H9 (cell line): ENCODE measurements around the gene FAM13A. TPM values are rescaled to one million over a fixed set of nuclear protein-coding genes. Genes with fewer than 3 reads are reported as not detected.

Source experiments
- DNase-seq: peaks from one replicate; pipeline ENCODE4 v3.0.0-alpha.2; 2017
- H2AFZ ChIP-seq: one replicate; pipeline ENCODE4 v1.6.1; 2013; ENCODE audit warnings: mild to moderate bottlenecking, low read length, control low read depth, moderate library complexity
- H2AK5ac ChIP-seq: 2 replicates; pipeline ENCODE4 v1.6.1; 2013; ENCODE audit warnings: low read length, control low read depth, mixed read lengths; ENCODE audit not compliant: insufficient read length
- H2BK120ac ChIP-seq: one replicate; pipeline ENCODE4 v1.6.1; 2013; ENCODE audit warnings: low read depth, mild to moderate bottlenecking, low read length, control low read depth, inconsistent platforms; ENCODE audit not compliant: poor library complexity, severe bottlenecking
- H2BK12ac ChIP-seq: 2 replicates; pipeline ENCODE4 v1.6.1; 2013; ENCODE audit warnings: low read length, control low read depth, mixed read lengths, low read depth; ENCODE audit not compliant: insufficient read length
- H2BK15ac ChIP-seq: 2 replicates; pipeline ENCODE4 v1.6.1; 2013; ENCODE audit warnings: low read depth, low read length, control low read depth
- H2BK20ac ChIP-seq: one replicate; pipeline ENCODE4 v1.6.1; 2013; ENCODE audit warnings: low read depth, mild to moderate bottlenecking, low read length, control low read depth, inconsistent platforms; ENCODE audit not compliant: poor library complexity, severe bottlenecking
- H2BK5ac ChIP-seq: 2 replicates; pipeline ENCODE4 v1.6.1; 2013; ENCODE audit warnings: low read length, control low read depth, mixed read lengths; ENCODE audit not compliant: insufficient read length
- H3K14ac ChIP-seq: 2 replicates; pipeline ENCODE4 v1.6.1; 2013; ENCODE audit warnings: low read length, control low read depth; ENCODE audit not compliant: insufficient read depth
- H3K18ac ChIP-seq: 2 replicates; pipeline ENCODE4 v1.6.1; 2013; ENCODE audit warnings: low read depth, mild to moderate bottlenecking, mixed read lengths, low read length, control low read depth; ENCODE audit not compliant: insufficient read length
- H3K23ac ChIP-seq: 2 replicates; pipeline ENCODE4 v1.6.1; 2013; ENCODE audit warnings: low read length, control low read depth, mixed read lengths, low read depth; ENCODE audit not compliant: insufficient read length
- H3K23me2 ChIP-seq: 2 replicates; pipeline ENCODE4 v1.6.1; 2013; ENCODE audit warnings: low read depth, mild to moderate bottlenecking, mixed read lengths, low read length, control low read depth; ENCODE audit not compliant: insufficient read length, poor library complexity, severe bottlenecking
- H3K27ac ChIP-seq: 2 replicates; pipeline ENCODE4 v1.5.1; 2013; ENCODE audit warnings: low read length, control low read depth, mixed read lengths, low read depth; ENCODE audit not compliant: insufficient read length
- H3K27me3 ChIP-seq: 2 replicates; pipeline ENCODE4 v1.6.1; 2013; ENCODE audit warnings: low read length, control low read depth, inconsistent platforms; ENCODE audit not compliant: insufficient read depth
- H3K4ac ChIP-seq: 2 replicates; pipeline ENCODE4 v1.6.1; 2013; ENCODE audit warnings: low read depth, mild to moderate bottlenecking, control low read depth, inconsistent platforms, low read length, moderate library complexity
- H3K4me1 ChIP-seq: 2 replicates; pipeline ENCODE4 v1.6.1; 2013; ENCODE audit warnings: low read length, control low read depth, inconsistent platforms; ENCODE audit not compliant: insufficient read depth
- H3K4me2 ChIP-seq: 2 replicates; pipeline ENCODE4 v1.6.1; 2013; ENCODE audit warnings: low read length, control low read depth, mixed read lengths; ENCODE audit not compliant: insufficient read length, insufficient read depth
- H3K56ac ChIP-seq: 2 replicates; pipeline ENCODE4 v1.6.1; 2013; ENCODE audit warnings: low read depth, mild to moderate bottlenecking, mixed read lengths, low read length, control low read depth; ENCODE audit not compliant: insufficient read length
- H3K79me1 ChIP-seq: 2 replicates; pipeline ENCODE4 v1.6.1; 2013; ENCODE audit warnings: low read depth, mild to moderate bottlenecking, moderate library complexity, low read length, control low read depth, inconsistent platforms; ENCODE audit not compliant: insufficient read depth, poor library complexity, severe bottlenecking
- H3K79me2 ChIP-seq: 2 replicates; pipeline ENCODE4 v1.6.1; 2013; ENCODE audit warnings: low read length, control low read depth, inconsistent platforms; ENCODE audit not compliant: insufficient read depth
- H3K9ac ChIP-seq: 2 replicates; pipeline ENCODE4 v1.6.1; 2013; ENCODE audit warnings: low read length, control low read depth, mixed read lengths; ENCODE audit not compliant: insufficient read length; ENCODE audit errors: extremely low read depth
- H3K9me3 ChIP-seq: one replicate; pipeline ENCODE4 v1.6.1; 2013; ENCODE audit warnings: low read depth, low read length, inconsistent platforms; ENCODE audit not compliant: control insufficient read depth
- H3T11ph ChIP-seq: one replicate; pipeline ENCODE4 v1.6.1; 2013; ENCODE audit warnings: mild to moderate bottlenecking, low read length, control low read depth, inconsistent platforms
- H4K20me1 ChIP-seq: one replicate; pipeline ENCODE4 v1.6.1; 2013; ENCODE audit not compliant: control insufficient read depth, insufficient read length, insufficient read depth
- H4K5ac ChIP-seq: 2 replicates; pipeline ENCODE4 v1.6.1; 2013; ENCODE audit warnings: low read depth, mild to moderate bottlenecking, mixed read lengths, low read length, control low read depth; ENCODE audit not compliant: insufficient read length
- H4K8ac ChIP-seq: replicated peaks from 2 replicates; pipeline ENCODE4 v1.6.1; 2013; ENCODE audit warnings: low read length, control low read depth, mixed read lengths, low read depth; ENCODE audit not compliant: insufficient read length
- H4K91ac ChIP-seq: 2 replicates; pipeline ENCODE4 v1.6.1; 2013; ENCODE audit warnings: low read depth, mild to moderate bottlenecking, moderate library complexity, mixed read lengths, low read length, control low read depth; ENCODE audit not compliant: insufficient read length
- H3K27ac Mint-ChIP-seq, 3 experiments: 2 replicates in 2 of 3; 3 replicates in 1 of 3; pipeline ENCODE4 v1.8.0; 2020 to 2021; ENCODE audit warnings: mixed read lengths in 3 of 3, mild to moderate bottlenecking in 1 of 3, moderate library complexity in 1 of 3
- H3K27me3 Mint-ChIP-seq: 2 replicates; pipeline ENCODE4 v1.8.0; 2021; ENCODE audit warnings: low read depth, mild to moderate bottlenecking, moderate library complexity, mixed read lengths
- H3K36me3 Mint-ChIP-seq, 3 experiments: 2 replicates in 2 of 3; 3 replicates in 1 of 3; pipeline ENCODE4 v1.8.0; 2020 to 2021; ENCODE audit warnings: low read depth in 3 of 3, mixed read lengths in 3 of 3; ENCODE audit not compliant: insufficient read depth in 1 of 3
- H3K4me1 Mint-ChIP-seq, 2 experiments: 2 replicates each; pipeline ENCODE4 v1.8.0; 2020; ENCODE audit warnings: mixed read lengths in 2 of 2
- H3K4me3 Mint-ChIP-seq, 2 experiments: 2 replicates in 1 of 2; 3 replicates in 1 of 2; pipeline ENCODE4 v1.8.0; 2020 to 2021; ENCODE audit warnings: mild to moderate bottlenecking in 2 of 2, mixed read lengths in 2 of 2, moderate library complexity in 1 of 2
- H3K9me3 Mint-ChIP-seq, 2 experiments: 2 replicates in 1 of 2; 3 replicates in 1 of 2; pipeline ENCODE4 v1.8.0; 2020; ENCODE audit warnings: mild to moderate bottlenecking in 2 of 2, mixed read lengths in 2 of 2, moderate library complexity in 1 of 2
- WGBS: extraction: QIAGEN DNeasy Blood & Tissue Kit; methylation state at CpG from one replicate; pipeline ENCODE4 v1.1.7; 2013; ENCODE audit warnings: missing lambda C conversion rate, low lambda C conversion rate, mixed read lengths; ENCODE audit not compliant: insufficient read length; ENCODE audit errors: extremely low coverage; 5-methylcytosine and 5-hydroxymethylcytosine counted together
- total RNA-seq: library from RNA; stranded (reverse); gene quantifications from 2 replicates; pipeline ENCODE4 v1.2.1, GENCODE V29; 2021
- TF ChIP-seq, protein P1 (sequence below): fragments of 200-600 bp; sonication (generic); conservative IDR thresholded peaks from 3 replicates; pipeline ENCODE4 v1.8.0; 2021; ENCODE audit warnings: antibody characterized with exemption, mild to moderate bottlenecking

The FAM13A gene
- total RNA-seq, 1 experiment from 2014 or later, result 12.7 TPM

DNA sequence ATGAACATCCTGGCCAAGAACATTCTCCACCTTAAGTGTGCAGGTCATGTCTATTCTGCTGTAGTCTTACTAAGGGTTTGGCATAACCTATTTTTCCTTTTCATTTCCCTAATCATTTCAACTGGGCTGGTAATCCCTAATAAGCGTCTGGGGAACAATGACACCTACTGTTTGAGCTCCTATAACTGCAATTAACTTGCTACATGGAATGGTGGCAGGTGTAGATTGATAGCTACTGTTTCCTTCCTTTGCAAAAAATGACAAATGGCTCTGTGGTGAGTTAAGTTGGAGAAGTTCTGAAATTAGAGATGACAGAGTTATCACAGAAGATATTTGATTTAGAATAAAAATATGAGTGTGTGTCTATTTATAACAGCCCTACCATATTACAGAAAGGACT lies 254.8 kb downstream of the FAM13A start:
- H3K9me3 ChIP-seq, result no peaks in the 10 kb centered on the region
- no peak overlapping the region for H3K14ac ChIP-seq
- no peaks in the 10 kb centered on the region for H3K4me1 ChIP-seq
- TF ChIP-seq, protein P1, sequence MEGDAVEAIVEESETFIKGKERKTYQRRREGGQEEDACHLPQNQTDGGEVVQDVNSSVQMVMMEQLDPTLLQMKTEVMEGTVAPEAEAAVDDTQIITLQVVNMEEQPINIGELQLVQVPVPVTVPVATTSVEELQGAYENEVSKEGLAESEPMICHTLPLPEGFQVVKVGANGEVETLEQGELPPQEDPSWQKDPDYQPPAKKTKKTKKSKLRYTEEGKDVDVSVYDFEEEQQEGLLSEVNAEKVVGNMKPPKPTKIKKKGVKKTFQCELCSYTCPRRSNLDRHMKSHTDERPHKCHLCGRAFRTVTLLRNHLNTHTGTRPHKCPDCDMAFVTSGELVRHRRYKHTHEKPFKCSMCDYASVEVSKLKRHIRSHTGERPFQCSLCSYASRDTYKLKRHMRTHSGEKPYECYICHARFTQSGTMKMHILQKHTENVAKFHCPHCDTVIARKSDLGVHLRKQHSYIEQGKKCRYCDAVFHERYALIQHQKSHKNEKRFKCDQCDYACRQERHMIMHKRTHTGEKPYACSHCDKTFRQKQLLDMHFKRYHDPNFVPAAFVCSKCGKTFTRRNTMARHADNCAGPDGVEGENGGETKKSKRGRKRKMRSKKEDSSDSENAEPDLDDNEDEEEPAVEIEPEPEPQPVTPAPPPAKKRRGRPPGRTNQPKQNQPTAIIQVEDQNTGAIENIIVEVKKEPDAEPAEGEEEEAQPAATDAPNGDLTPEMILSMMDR, result no peak
- no peak overlapping the region for H2BK120ac ChIP-seq
- no peak overlapping the region for H2BK12ac ChIP-seq
- H3K4ac ChIP-seq, result no peak overlapping the region
- H3K27me3 ChIP-seq, result no peaks in the 10 kb centered on the region
- no peak overlapping the region for H3T11ph ChIP-seq
- H3K27ac ChIP-seq, result no peak overlapping the region
- H4K8ac ChIP-seq, result no peak overlapping the region
- no peaks in the 10 kb centered on the region for H3K79me2 ChIP-seq
- no peak overlapping the region for H3K23ac ChIP-seq
- no peak overlapping the region; a peak in 1 of 7 replicates for H3K27ac Mint-ChIP-seq
- no peaks in the 10 kb centered on the region for H3K27me3 Mint-ChIP-seq
- H4K5ac ChIP-seq, result no peak overlapping the region
- H2AK5ac ChIP-seq, result no peak overlapping the region
- H2BK15ac ChIP-seq, result no peak overlapping the region
- H3K79me1 ChIP-seq, result no peaks in the 10 kb centered on the region
- H3K4me2 ChIP-seq, result no peak overlapping the region
- H3K36me3 Mint-ChIP-seq, result peaks cover 0 to 7% (median 5%) of the 10 kb centered on the region in 3 experiments; a peak in 4 of 7 replicates
- no peaks in the 10 kb centered on the region for H3K4me1 Mint-ChIP-seq
- no CpG with 5 or more reads among the region's 1 CpG for WGBS
- no peak overlapping the region for H3K4me3 Mint-ChIP-seq
- no peaks in the 10 kb centered on the region for H4K20me1 ChIP-seq
- H3K9me3 Mint-ChIP-seq, result no peaks in the 10 kb centered on the region
- H3K23me2 ChIP-seq, result no peaks in the 10 kb centered on the region
- H3K18ac ChIP-seq, result no peak overlapping the region
- no peak overlapping the region for H2BK5ac ChIP-seq
- H2BK20ac ChIP-seq, result no peak overlapping the region
- H3K56ac ChIP-seq, result no peak overlapping the region
- no peak overlapping the region for H3K9ac ChIP-seq
- no peak overlapping the region for H4K91ac ChIP-seq
- H2AFZ ChIP-seq, result no peak overlapping the region
- no peak for DNase-seq
